Activated CD4-positive, alpha-beta T cell treated with anti-CD3 and anti-CD28 coated beads, Interleukin-2, amount 10 ng/mL, durations not matched to agents 7 days and 5 days (primary cell): Measurements from ENCODE around the gene TMC8. TPM values are rescaled to one million over a fixed set of nuclear protein-coding genes. Genes with fewer than 3 reads are reported as not detected.
"Not testable (repeated sequence)": the region's sequence is repeated elsewhere in the genome, so short reads cannot be mapped to it uniquely, and the experiment has no call there.

Experiments used
- CTCF ChIA-PET: fragments of 350-600 bp; sonication (Branson Sonifier 250); formaldehyde crosslinking; loops from one replicate; lab custom pipeline; 2021; ENCODE audit warnings: antibody characterized with exemption; lab: Charles Lee
- POLR2A ChIA-PET: fragments of 350-600 bp; sonication (Branson Sonifier 250); formaldehyde crosslinking; loops from one replicate; lab custom pipeline; 2021; ENCODE audit warnings: antibody characterized with exemption; lab: Charles Lee
- DNase-seq: peaks from one replicate; pipeline ENCODE4 v3.0.0-alpha.2; 2020
- H3K27ac Mint-ChIP-seq: one replicate; pipeline ENCODE4 v1.8.0; 2021; ENCODE audit warnings: mild to moderate bottlenecking, moderate library complexity, mixed read lengths
- H3K27me3 Mint-ChIP-seq: one replicate; pipeline ENCODE4 v1.8.0; 2021; ENCODE audit warnings: mixed read lengths
- H3K36me3 Mint-ChIP-seq: one replicate; pipeline ENCODE4 v1.8.0; 2021; ENCODE audit warnings: low read depth, mixed read lengths
- H3K4me1 Mint-ChIP-seq: one replicate; pipeline ENCODE4 v1.8.0; 2021; ENCODE audit warnings: mixed read lengths
- H3K4me3 Mint-ChIP-seq: one replicate; pipeline ENCODE4 v1.8.0; 2021; ENCODE audit warnings: mild to moderate bottlenecking, moderate library complexity, mixed read lengths
- H3K9me3 Mint-ChIP-seq: one replicate; pipeline ENCODE4 v1.8.0; 2021; ENCODE audit warnings: mixed read lengths
- total RNA-seq, 2 experiments: library from RNA; stranded (reverse); gene quantifications; one replicate each; pipeline ENCODE4 v1.2.3, GENCODE V29; 2021

The TMC8 gene
- total RNA-seq, 2 experiments from 2014 or later: 331 to 364 TPM

DNA sequence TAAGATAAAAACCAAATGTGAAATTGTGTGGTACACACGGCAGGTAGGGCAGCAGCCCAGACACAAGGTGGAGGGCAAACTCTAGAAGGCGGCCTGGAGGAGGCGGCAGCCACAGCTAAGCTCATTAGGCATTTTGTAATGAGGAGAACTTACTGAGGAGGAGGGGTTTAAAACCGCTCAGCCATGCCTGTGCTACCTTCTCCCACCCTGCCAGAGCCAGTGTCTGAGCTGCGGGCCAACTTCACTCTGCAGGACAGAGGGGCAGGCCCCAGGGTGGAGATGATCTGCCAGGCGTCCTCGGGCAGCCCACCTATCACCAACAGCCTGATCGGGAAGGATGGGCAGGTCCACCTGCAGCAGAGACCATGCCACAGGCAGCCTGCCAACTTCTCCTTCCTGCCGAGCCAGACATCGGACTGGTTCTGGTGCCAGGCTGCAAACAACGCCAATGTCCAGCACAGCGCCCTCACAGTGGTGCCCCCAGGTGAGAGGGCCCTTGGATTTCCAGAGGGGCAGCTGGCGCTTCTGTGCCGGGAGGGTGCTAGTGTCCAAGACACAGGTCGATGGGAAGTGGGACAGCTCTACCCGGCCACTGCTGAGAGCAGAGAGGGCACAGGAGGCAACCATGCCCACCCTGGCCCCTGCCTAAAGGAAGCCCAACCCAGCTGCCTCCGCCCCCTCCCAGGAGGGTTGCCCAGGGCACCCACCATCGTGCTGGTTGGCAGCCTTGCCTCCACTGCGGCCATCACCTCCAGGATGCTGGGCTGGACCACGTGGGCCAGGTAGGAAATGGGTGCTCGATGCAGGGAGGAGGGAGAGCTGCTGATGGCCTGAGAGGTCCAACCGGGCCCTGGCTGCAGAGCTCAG lies 33.5 kb downstream of the TMC8 start:
- DNase-seq: no peak
- CTCF ChIA-PET: interaction anchor here (1.0 to 1.9 kb wide), 3 partner anchors 19 to 30 kb away, joined by 3 to 5 read pairs (median 4); no protein-coding TSS in a partner anchor
- H3K9me3 Mint-ChIP-seq: no peaks in the 10 kb centered on the region
- peaks cover 10% of the 10 kb centered on the region for H3K4me1 Mint-ChIP-seq
- H3K4me3 Mint-ChIP-seq: no peak overlapping the region
- no peaks in the 10 kb centered on the region for H3K36me3 Mint-ChIP-seq
- no peaks in the 10 kb centered on the region for H3K27me3 Mint-ChIP-seq
- H3K27ac Mint-ChIP-seq: no peak overlapping the region
- POLR2A ChIA-PET: no interaction called here

GRCh38 chr17:78164748-78165607 lies 34.4 kb downstream of the TMC8 start:
- POLR2A ChIA-PET: no interaction called here
- no peak for DNase-seq
- Mint-ChIP-seq H3K4me1 (peaks cover 8% of the 10 kb centered on the region), H3K9me3 (no peaks in the 10 kb centered on the region), H3K27me3 (no peaks in the 10 kb centered on the region), H3K4me3 (no peak overlapping the region), H3K27ac (no peak overlapping the region), H3K36me3 (no peaks in the 10 kb centered on the region)
- CTCF ChIA-PET: interaction anchor here (1.5 to 1.9 kb wide), 2 partner anchors 20 to 27 kb away, joined by 4 to 5 read pairs; no protein-coding TSS in a partner anchor

- H3K9me3 Mint-ChIP-seq: no peaks in the 10 kb centered on the region
- ChIA-PET POLR2A (no interaction called here), CTCF (interaction anchor here (0.8 kb wide), 1 partner anchor 10 kb away, joined by 3 read pairs; no protein-coding TSS in a partner anchor)
- no peak overlapping the region for H3K27ac Mint-ChIP-seq
- peaks cover 2% of the 10 kb centered on the region for H3K36me3 Mint-ChIP-seq
- H3K27me3 Mint-ChIP-seq: no peaks in the 10 kb centered on the region
- H3K4me3 Mint-ChIP-seq: no peak overlapping the region
- DNase-seq: no peak
- H3K4me1 Mint-ChIP-seq: peaks cover 16% of the 10 kb centered on the region
Measured at GRCh38 chr17:78166416-78166815, 35.8 kb downstream of the TMC8 start.

- CTCF ChIA-PET: interaction anchor here (1.4 kb wide), 1 partner anchor 34 kb away, joined by 3 read pairs; no protein-coding TSS in a partner anchor
- Mint-ChIP-seq H3K27me3 (no peaks in the 10 kb centered on the region), H3K4me3 (peak within 1 kb of the TSS; percentile 69), H3K9me3 (no peaks in the 10 kb centered on the region), H3K27ac (peak within 1 kb of the TSS; percentile 36), H3K4me1 (peaks cover 34% of the 10 kb centered on the region), H3K36me3 (peaks cover 11% of the 10 kb centered on the region)
- POLR2A ChIA-PET: no interaction called here
- DNase-seq: peak; percentile 88
Measured at GRCh38 chr17:78168242-78168902, 37.8 kb downstream of the TMC8 start, which contains the start of gene SYNGR2. TSS of gene SYNGR2 (plus strand) at chr17:78168581. CDS start at chr17:78168617, 36 bp downstream.

DNA sequence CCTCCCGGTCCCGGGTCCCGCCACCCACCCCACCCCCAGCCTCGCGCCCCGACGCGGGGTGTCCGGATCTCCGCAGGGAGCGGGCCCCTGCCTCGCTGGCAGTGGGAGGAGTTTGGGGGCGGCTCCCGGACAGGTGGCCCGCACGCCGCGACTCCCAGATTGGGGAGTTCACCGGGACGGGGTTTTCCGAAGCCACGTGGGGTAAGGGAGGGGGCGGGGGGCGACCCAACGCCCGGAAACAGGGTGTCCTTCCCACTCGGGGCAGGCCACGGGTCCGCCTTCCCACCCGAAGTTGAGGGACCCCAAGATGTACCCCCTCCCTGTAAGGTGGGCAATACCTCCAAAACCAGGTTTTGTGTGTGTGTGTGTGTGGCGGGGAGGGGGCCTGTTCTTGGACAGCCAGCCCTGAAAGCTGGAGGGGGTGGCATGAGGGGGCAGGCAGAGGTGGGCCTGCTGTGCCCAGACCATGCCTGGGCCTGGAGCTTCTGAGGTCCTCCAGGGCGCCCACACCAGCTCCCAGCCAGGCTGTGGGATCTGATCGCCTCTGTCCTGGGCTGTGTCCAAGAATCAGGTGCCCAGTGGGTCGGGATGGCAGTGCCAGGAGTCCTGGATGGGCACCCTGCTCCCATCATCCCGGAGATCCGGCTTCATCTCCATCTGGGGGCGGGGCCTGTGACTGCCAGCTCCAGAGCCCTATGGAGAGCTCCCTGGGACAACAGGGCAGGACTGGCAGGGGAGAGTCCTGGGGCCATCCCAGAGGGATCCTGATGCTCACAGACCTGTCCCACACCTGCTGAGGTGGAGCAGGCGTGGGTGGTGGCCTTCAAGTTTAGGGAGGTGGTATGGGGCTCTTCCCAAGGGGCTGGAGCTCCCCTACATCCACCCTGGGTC lies 38.6 kb downstream of the TMC8 start:
- DNase-seq: peak; percentile 49
- no peaks in the 10 kb centered on the region for H3K9me3 Mint-ChIP-seq
- no peaks in the 10 kb centered on the region for H3K27me3 Mint-ChIP-seq
- H3K4me3 Mint-ChIP-seq: peak overlapping the region; percentile 69
- peaks cover 42% of the 10 kb centered on the region for H3K4me1 Mint-ChIP-seq
- POLR2A ChIA-PET: no interaction called here
- peaks cover 19% of the 10 kb centered on the region for H3K36me3 Mint-ChIP-seq
- peak overlapping the region; percentile 31 for H3K27ac Mint-ChIP-seq
- CTCF ChIA-PET: interaction anchor here (0.6 to 1.4 kb wide), 5 partner anchors 10 to 606 kb away, joined by 3 read pairs; no protein-coding TSS in a partner anchor

DNA sequence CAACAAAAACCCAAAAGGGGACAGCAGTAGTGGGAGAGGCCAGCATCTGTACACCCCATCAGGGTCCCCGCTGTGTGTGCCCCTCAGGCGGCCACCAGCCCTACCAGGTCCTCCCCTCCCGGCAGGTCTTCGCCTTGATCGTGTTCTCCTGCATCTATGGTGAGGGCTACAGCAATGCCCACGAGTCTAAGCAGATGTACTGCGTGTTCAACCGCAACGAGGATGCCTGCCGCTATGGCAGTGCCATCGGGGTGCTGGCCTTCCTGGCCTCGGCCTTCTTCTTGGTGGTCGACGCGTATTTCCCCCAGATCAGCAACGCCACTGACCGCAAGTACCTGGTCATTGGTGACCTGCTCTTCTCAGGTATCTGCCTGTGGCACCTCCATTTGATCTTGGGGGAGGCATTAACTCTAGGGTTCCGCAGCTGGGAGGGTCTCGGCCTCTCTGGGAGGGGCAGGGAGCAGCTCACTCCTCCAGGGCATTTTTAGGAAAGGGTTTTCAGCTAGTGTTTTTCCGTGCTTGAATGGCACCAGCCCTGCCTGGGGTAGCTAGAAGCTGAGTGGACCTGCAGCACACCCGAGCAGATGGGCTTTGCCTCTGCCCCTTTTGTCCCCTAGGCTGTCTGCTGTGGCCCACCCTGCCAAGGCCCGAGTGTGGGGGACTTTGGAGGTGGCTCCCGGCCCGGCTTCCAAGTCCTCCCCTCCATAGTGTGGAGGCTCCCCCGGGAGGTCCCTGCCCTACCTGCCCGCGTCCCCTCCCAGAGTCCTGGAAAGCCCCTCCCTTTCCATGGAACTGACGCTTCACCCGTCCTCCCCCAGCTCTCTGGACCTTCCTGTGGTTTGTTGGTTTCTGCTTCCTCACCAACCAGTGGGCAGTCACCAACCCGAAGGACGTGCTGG lies 40.4 kb downstream of the TMC8 start:
- Mint-ChIP-seq H3K9me3 (no peaks in the 10 kb centered on the region), H3K36me3 (peaks cover 29% of the 10 kb centered on the region), H3K4me1 (peaks cover 54% of the 10 kb centered on the region), H3K27ac (peak overlapping the region; percentile 32), H3K27me3 (no peaks in the 10 kb centered on the region), H3K4me3 (peak overlapping the region; percentile 6)
- ChIA-PET POLR2A (no interaction called here), CTCF (interaction anchor here (0.5 to 0.6 kb wide), 2 partner anchors 11 to 86 kb away, joined by 3 read pairs; no protein-coding TSS in a partner anchor)
- DNase-seq: no peak

- H3K4me3 Mint-ChIP-seq, H3K27ac Mint-ChIP-seq, DNase-seq, H3K27me3 Mint-ChIP-seq, H3K9me3 Mint-ChIP-seq: not testable (repeated sequence)
- Mint-ChIP-seq H3K36me3 (peaks cover 30% of the 10 kb centered on the region), H3K4me1 (peaks cover 62% of the 10 kb centered on the region)
- POLR2A ChIA-PET: interaction anchor here (0.6 kb wide), 1 partner anchor 14 kb away, joined by 3 read pairs; no protein-coding TSS in a partner anchor
- CTCF ChIA-PET: interaction anchor here (0.5 to 0.6 kb wide), 2 partner anchors 10 to 87 kb away, joined by 3 read pairs; no protein-coding TSS in a partner anchor
Measured at GRCh38 chr17:78171591-78172248, 41.1 kb downstream of the TMC8 start.

GRCh38 chr17:78172249-78173051 lies 41.9 kb downstream of the TMC8 start:
- no peaks in the 10 kb centered on the region for H3K27me3 Mint-ChIP-seq
- CTCF ChIA-PET: interaction anchor here (0.6 kb wide), 1 partner anchor 56 kb away, joined by 3 read pairs; no protein-coding TSS in a partner anchor
- no peaks in the 10 kb centered on the region for H3K9me3 Mint-ChIP-seq
- peak overlapping the region; percentile 92 for H3K27ac Mint-ChIP-seq
- H3K36me3 Mint-ChIP-seq: peaks cover 30% of the 10 kb centered on the region
- H3K4me3 Mint-ChIP-seq: no peak overlapping the region
- H3K4me1 Mint-ChIP-seq: peaks cover 67% of the 10 kb centered on the region
- POLR2A ChIA-PET: interaction anchor here (0.6 to 0.7 kb wide), 2 partner anchors 13 to 525 kb away, joined by 3 read pairs; no protein-coding TSS in a partner anchor
- no peak for DNase-seq

DNA sequence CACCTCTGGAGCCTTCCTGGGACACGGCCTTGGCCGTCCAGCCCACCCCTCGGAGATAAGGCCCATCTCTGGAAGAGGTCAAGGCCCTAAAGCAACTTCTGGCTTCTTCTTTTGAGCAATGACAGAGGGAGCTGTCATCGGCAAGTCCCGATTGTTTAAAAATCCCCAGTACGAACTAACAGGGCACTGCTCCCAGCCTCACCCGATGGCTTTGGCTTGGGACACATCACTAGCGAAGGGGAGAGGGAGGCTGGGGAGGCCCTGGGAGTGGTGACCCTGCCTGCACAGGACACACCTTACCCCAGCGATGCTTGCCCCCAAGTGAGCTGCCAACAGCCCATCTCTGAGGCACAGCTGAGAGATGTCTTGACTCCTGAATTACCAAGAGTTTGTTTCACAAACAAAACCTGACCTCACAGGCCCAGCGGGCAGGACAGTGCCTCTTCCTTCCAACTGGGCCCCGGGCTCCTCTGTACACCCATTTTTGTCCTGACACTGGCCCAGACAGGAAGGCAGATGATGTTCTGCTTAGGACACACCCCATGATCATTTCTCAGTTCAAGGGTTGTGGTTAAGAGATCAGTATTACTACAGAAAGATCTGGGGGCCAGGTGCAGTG lies 42.6 kb downstream of the TMC8 start:
- DNase-seq: peak; percentile 44
- Mint-ChIP-seq H3K9me3 (no peaks in the 10 kb centered on the region), H3K27me3 (no peaks in the 10 kb centered on the region), H3K4me3 (peak overlapping the region; percentile 15), H3K4me1 (peaks cover 64% of the 10 kb centered on the region), H3K36me3 (peaks cover 30% of the 10 kb centered on the region), H3K27ac (peak overlapping the region; percentile 92)
- ChIA-PET CTCF (no interaction called here), POLR2A (interaction anchor here (0.7 kb wide), 1 partner anchor 526 kb away, joined by 3 read pairs; no protein-coding TSS in a partner anchor)
